T-helper 17 cell (primary cell): ENCODE data around the gene LDLRAD3. TPM values are rescaled to one million over a fixed set of nuclear protein-coding genes. Genes with fewer than 3 reads are reported as not detected.

Source experiments
- ATAC-seq: fragments of 150-1000 bp; cut with Tn5 transposase; 2 replicates; pipeline ENCODE4 v1.10.0; 2021; ENCODE audit warnings: mild to moderate bottlenecking, moderate library complexity
- DNase-seq, 3 donors: peaks; one replicate each; pipeline versions ENCODE4 v3.0.0 to v3.0.0-alpha.2; 2020 to 2021
- H3K9me3 ChIP-seq: one replicate; pipeline ENCODE4 v1.7.0; 2013; ENCODE audit warnings: low read length, mild to moderate bottlenecking; ENCODE audit not compliant: control insufficient read depth, poor library complexity, severe bottlenecking
- H3K27ac Mint-ChIP-seq: one replicate; pipeline ENCODE4 v1.8.0; 2022; ENCODE audit warnings: mild to moderate bottlenecking, moderate library complexity, mixed read lengths
- H3K27me3 Mint-ChIP-seq: one replicate; pipeline ENCODE4 v1.8.0; 2022; ENCODE audit warnings: mixed read lengths
- H3K36me3 Mint-ChIP-seq: one replicate; pipeline ENCODE4 v1.8.0; 2022; ENCODE audit warnings: low read depth, mixed read lengths
- H3K4me1 Mint-ChIP-seq: one replicate; pipeline ENCODE4 v1.8.0; 2022; ENCODE audit warnings: mild to moderate bottlenecking, mixed read lengths
- H3K4me3 Mint-ChIP-seq: one replicate; pipeline ENCODE4 v1.8.0; 2022; ENCODE audit warnings: mild to moderate bottlenecking, moderate library complexity, mixed read lengths
- total RNA-seq, 4 donors: library from RNA in 2 of 4; stranded (reverse) in 2 of 4; gene quantifications; one replicate each; pipeline ENCODE4 v1.2.3 and lab custom pipeline; 2022 to 2026

Gene LDLRAD3
- total RNA-seq, 2 donors from 2014 or later, result 0.42 to 1.4 TPM

DNA sequence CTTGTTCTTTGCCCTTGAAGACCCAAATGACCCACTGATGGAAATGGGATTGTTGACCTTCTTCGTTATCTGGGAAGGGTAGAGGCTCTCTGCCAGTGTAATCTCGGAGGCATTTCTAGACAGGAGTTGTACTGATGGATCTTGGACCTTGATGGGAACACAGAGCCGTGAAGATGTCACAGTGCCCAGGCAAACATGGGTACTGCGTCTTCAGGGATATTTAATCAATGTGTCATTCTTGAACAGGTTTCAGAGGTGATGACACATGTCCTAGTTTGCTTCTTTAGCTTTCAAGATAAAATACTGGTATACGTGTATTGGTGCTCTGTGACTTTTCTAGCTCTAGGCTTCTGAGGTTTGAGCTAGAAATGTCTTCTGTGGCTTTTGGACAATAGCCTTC is 6.2 kb downstream of the LDLRAD3 start:
- ATAC-seq, result no peak
- Mint-ChIP-seq H3K27ac (no peak overlapping the region), H3K4me3 (no peak overlapping the region), H3K36me3 (no peaks in the 10 kb centered on the region), H3K27me3 (peaks cover 57% of the 10 kb centered on the region), H3K4me1 (no peaks in the 10 kb centered on the region)
- no peaks in the 10 kb centered on the region for H3K9me3 ChIP-seq
- no peak for DNase-seq

DNA sequence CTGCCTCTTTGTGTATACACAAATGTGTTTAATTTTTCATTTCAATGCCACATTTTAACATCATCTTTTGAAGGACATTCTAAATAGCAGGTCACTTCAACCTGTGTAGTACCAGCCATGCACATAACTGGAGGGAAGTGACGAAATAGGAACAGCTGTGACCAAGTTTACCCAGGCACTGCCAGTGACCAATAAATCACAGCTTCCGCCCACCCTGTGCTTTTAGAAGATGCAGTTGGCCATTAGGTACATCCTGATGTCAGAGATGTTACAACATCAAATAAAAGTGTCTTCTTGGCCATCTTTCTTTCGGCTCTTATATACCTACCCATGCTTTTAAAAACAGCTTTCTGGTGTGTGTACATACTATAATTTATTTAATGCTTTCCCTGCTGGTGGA is 7.8 kb downstream of the LDLRAD3 start:
- Mint-ChIP-seq H3K36me3 (no peaks in the 10 kb centered on the region), H3K4me3 (no peak overlapping the region), H3K4me1 (no peaks in the 10 kb centered on the region), H3K27ac (no peak overlapping the region), H3K27me3 (peaks cover 41% of the 10 kb centered on the region)
- DNase-seq (no peak), ATAC-seq (no peak)
- H3K9me3 ChIP-seq, result no peaks in the 10 kb centered on the region

DNA sequence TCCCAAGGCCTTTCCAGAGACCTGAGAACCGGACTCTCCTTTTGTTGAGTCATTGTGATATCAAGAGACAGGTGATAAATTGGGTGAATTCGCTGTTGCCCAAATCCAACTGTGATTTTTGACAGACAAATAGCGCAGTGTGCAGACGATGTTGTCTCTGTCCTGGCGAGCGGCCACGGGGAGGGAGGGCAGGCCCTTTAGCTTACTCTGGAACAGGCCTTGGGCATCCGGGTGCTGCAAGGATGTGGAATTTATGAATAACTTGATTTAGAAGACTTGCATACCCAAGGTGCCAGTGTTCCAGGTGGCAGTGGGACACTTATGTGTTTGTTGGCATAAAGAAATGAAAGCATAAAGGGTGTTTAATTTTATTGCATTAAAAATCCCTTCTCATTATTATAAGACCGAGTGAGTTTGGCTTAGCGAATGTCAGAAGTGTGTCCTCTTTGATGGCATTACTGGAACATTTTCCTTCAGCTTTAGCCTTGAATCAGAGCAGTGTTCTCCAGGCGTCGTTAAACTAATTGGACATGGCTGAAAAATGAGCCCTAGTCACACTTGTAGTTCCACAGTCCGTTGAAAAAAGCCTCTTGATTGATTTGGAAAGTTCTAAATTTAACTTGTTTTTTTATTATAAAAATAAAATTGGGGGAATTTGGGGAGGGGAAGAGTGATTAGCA is 9.4 kb downstream of the LDLRAD3 start:
- H3K27me3 Mint-ChIP-seq, result peaks cover 40% of the 10 kb centered on the region
- H3K27ac Mint-ChIP-seq, result no peak overlapping the region
- ATAC-seq (no peak), DNase-seq (no peak)
- H3K36me3 Mint-ChIP-seq, result no peaks in the 10 kb centered on the region
- no peak overlapping the region for H3K4me3 Mint-ChIP-seq
- no peaks in the 10 kb centered on the region for H3K9me3 ChIP-seq
- H3K4me1 Mint-ChIP-seq, result no peaks in the 10 kb centered on the region

DNA sequence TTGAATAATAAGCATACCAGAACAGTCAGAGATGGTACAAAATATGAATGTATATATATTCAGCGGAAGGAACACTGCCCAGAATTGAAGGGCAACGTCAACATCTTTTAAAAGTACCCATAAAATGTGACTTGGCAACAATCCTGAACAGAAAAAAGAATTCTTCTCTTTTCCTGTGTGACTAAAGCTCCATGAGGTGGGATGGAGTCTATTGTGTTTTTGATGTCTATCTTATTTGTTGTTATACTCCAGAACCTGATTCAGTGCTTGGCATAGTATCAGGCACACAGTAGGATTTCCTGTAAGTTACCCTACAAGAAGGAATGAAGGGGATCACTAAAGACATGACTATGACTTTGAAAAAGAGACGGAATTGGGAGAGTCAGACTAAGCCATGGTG is 10.3 kb downstream of the LDLRAD3 start:
- H3K36me3 Mint-ChIP-seq, result no peaks in the 10 kb centered on the region
- peaks cover 34% of the 10 kb centered on the region for H3K27me3 Mint-ChIP-seq
- H3K4me1 Mint-ChIP-seq, result no peaks in the 10 kb centered on the region
- no peak overlapping the region for H3K4me3 Mint-ChIP-seq
- no peak overlapping the region for H3K27ac Mint-ChIP-seq
- H3K9me3 ChIP-seq, result no peaks in the 10 kb centered on the region
- no peak for DNase-seq
- ATAC-seq, result no peak

DNA sequence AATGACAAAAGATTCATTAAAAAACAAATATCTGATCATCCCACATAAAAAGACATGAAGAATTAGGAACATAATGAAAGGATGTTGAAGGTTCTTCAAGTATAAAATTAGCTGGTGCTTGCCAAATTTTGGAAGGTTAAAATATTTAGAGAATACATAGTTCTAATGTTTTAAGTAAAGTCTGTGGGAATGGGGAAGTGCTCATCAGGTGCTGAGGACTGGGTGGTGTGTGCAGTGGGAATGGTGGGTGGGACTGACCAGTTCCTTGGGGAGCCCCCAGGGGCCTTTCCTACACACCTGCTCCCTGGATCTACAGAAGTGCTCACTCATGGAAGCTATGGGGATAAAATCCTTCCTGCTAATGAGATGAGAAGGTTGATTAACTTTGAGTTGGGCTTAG is 11.8 kb downstream of the LDLRAD3 start:
- Mint-ChIP-seq H3K4me3 (no peak overlapping the region), H3K36me3 (no peaks in the 10 kb centered on the region), H3K4me1 (no peaks in the 10 kb centered on the region), H3K27me3 (peaks cover 22% of the 10 kb centered on the region), H3K27ac (no peak overlapping the region)
- H3K9me3 ChIP-seq, result no peaks in the 10 kb centered on the region
- DNase-seq (no peak), ATAC-seq (no peak)

DNA sequence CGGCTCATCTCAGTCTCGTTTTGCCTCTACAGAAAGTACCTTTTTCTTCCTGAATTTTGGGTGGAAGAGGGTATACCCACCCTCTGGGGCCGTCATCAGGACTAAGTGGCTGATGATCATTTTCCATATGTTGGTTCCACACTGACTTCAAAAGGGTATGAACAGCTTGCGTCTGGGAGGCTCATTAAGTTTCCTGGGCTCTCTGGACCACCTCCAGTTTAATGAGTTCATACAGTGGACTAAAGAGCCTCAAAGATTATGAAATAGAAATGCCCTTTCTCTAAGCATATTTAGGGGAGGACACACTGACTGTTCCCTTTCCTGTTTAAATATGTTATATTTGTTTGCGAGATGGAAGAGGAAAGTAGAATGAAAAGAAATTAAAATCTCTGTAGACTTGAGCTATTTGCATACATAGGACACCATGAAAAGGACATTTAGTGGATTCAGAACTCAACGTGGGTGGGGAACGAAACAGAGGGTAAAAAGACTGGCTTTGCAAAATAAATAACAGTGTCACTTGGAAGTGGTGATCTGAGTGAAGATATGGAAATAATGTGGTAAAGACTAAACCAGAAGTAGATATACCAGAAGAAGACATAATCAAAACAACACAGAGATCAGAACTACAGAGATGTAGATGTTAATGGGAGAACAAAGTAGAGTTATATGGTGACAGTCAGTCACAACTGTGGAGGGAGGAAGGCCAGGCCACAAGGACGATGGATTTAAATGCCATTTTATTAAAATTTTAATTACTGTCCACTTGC is 18.7 kb downstream of the LDLRAD3 start:
- no peak for DNase-seq
- Mint-ChIP-seq H3K4me3 (no peak overlapping the region), H3K27me3 (peaks cover 37% of the 10 kb centered on the region), H3K27ac (no peak overlapping the region), H3K4me1 (no peaks in the 10 kb centered on the region), H3K36me3 (peaks cover 2% of the 10 kb centered on the region)
- no peaks in the 10 kb centered on the region for H3K9me3 ChIP-seq
- ATAC-seq, result no peak

DNA sequence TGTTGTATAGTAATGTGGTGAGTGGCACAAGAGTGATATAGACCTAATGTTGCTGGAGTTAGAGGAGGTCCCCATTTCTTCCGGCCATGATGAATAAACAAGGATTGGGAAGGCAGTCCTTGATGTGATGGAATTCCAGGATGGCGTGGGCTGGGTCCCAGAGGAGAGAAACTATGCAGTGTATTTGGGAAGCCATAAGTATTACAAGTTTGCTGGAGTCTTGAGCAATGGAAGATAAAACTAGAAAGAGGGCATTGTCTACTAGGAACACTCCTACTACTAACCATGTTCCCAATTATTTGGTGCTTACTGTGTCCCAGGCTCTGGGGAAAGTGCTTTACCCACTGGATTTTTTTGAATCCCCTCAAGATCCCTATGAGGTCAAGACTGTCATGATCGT is 20.0 kb downstream of the LDLRAD3 start:
- no peaks in the 10 kb centered on the region for H3K9me3 ChIP-seq
- no peaks in the 10 kb centered on the region for H3K4me1 Mint-ChIP-seq
- H3K36me3 Mint-ChIP-seq, result peaks cover 2% of the 10 kb centered on the region
- DNase-seq (no peak), ATAC-seq (no peak)
- H3K27me3 Mint-ChIP-seq, result peaks cover 37% of the 10 kb centered on the region
- no peak overlapping the region for H3K27ac Mint-ChIP-seq
- H3K4me3 Mint-ChIP-seq, result no peak overlapping the region

DNA sequence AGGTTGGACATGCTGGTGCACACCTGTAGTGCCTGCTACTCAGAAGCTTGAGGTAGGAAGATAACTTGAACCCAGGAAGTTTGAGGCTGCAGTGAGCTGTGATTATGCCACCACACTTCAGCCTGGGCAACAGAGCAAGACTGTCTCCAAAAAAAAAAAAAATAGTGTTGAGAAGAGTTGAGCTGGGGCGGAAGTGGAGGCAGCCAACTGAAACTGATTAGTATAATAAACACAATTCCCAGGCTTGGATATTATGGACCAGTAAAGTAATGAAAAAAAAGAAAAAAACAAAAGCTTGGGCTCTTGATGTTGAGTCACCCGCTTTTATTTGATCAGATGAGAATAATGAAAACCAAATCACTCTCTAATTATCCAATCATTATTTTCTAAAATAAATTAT is 21.0 kb downstream of the LDLRAD3 start:
- ATAC-seq, result no peak
- no peak for DNase-seq
- Mint-ChIP-seq H3K36me3 (peaks cover 2% of the 10 kb centered on the region), H3K27ac (no peak overlapping the region), H3K27me3 (peaks cover 37% of the 10 kb centered on the region), H3K4me1 (no peaks in the 10 kb centered on the region), H3K4me3 (no peak overlapping the region)
- H3K9me3 ChIP-seq, result no peaks in the 10 kb centered on the region

DNA sequence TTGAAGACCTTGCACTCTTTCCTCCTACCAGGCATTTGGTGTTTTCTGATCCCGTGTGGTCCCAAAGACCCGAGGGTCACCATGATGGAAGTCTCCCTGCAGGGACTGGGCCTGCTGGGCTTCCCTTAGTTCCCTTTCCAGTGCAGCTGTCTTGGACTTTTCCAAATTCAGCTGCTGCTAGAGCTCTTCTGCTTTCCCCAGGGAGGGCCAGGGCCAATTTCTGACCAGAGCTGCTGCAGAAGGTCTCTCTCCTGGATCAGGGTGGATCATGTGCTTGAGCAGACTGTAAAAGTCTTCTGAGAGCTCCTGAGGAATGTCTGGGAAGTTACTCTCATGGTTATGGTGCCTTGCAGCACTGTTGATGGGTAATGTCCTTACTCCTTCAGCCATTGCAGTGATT is 23.2 kb downstream of the LDLRAD3 start:
- Mint-ChIP-seq H3K4me3 (no peak overlapping the region), H3K27ac (no peak overlapping the region), H3K27me3 (peaks cover 28% of the 10 kb centered on the region), H3K4me1 (no peaks in the 10 kb centered on the region), H3K36me3 (peaks cover 2% of the 10 kb centered on the region)
- H3K9me3 ChIP-seq, result no peaks in the 10 kb centered on the region
- no peak for DNase-seq
- ATAC-seq, result no peak

DNA sequence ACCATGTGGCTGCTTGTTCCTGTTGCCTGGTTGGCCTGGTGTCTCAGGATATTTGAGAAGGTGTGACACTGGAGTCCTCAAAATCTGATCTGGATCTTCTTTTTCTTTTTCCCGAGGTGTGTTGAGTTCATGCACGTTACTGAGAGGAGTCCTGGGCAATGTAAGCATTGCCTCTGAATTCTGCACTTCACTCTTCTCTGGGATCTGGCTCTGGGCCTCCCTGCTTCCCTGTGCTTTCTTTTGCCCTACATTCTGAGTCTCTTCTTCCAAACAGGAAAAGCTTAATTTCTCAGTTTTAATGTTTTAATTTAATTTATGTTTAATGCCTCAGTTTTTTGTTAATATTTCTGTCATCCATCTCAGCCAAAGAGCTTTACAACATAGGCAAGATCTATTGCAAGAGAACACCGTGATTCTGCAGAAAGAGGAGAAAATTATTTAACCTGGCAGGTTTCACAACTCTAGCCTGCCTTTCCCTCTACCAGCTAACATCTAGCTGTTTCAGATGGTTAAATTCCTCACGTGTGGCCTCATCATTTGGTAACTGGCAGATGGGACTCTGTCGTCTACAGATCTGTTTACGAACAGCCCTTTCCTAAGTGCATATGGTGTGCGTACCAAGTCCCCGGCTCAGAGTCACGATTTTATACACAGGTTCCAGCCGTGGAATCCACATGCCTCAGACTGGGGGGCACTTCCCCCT is 24.7 kb downstream of the LDLRAD3 start:
- no peaks in the 10 kb centered on the region for H3K9me3 ChIP-seq
- DNase-seq, result no peak
- H3K4me3 Mint-ChIP-seq, result no peak overlapping the region
- peaks cover 2% of the 10 kb centered on the region for H3K36me3 Mint-ChIP-seq
- H3K27me3 Mint-ChIP-seq, result peaks cover 16% of the 10 kb centered on the region
- no peak for ATAC-seq
- no peak overlapping the region for H3K27ac Mint-ChIP-seq
- H3K4me1 Mint-ChIP-seq, result no peaks in the 10 kb centered on the region

DNA sequence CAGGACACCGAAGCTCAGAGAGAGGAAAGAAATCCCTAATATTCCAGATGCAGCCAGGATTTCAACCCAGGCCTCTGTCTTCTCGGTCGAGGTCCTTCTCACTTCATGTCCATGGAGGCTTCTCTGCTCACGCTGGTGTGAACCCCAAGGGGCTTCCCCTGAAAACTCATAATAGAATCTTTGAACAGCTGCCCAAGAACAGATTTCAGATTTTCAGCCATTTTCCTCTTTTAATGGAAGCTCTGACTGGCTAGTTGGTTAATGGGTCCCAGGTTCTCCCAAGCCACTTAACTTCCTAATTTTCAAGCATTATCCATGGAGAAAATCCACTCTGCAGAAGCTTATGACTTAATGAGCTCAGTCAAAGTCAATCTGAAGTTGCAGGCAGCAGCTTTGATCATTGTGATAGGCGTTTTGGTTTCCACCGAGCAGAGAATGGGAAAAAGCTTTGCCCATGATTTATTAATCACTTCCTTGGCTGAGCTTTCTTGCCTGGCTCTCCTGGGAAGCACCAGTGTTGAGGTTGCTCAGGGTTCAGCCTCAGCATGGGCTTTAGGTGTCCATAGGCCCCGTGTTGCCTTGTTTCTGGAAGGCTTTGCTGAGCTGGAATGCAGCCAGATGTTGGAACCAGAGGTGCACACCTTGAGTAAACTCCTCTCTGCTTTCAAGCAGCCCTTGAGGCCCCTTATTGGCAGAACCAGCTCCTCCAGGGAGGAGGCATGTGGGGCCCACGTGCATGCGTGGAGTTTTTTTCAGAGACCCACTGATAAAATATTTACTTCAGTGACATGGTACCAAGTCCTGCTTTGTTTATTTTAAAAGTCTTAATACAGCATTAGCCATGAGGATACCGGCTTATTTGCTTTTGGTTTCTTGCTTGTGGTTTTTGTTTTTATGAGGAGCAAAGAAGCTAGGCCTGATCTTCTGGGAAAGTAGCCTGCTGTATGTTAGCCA is 25.5 kb downstream of the LDLRAD3 start:
- Mint-ChIP-seq H3K4me1 (no peaks in the 10 kb centered on the region), H3K36me3 (no peaks in the 10 kb centered on the region), H3K27me3 (peaks cover 8% of the 10 kb centered on the region), H3K27ac (no peak overlapping the region), H3K4me3 (no peak overlapping the region)
- ATAC-seq, result no peak
- no peak for DNase-seq
- no peaks in the 10 kb centered on the region for H3K9me3 ChIP-seq

DNA sequence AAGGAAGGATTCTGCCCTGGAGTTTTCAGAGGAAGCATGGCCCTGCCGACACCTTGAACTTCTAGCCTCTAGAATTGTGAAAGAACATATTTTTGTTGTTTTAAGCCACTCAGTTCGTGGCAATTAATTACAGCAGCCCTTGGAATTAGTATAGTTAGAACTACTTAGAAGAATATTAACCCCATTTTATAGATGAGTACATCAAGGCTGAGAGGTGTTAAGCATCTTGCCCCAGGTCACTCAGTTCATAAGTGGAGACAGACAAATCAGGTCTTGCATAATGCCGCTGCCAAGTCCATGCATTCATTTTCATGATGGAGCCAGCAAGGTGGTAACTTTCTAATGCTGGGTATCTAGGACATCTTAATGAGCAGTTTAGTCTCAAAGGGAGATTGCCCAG is 26.6 kb downstream of the LDLRAD3 start:
- no peaks in the 10 kb centered on the region for H3K36me3 Mint-ChIP-seq
- no peaks in the 10 kb centered on the region for H3K9me3 ChIP-seq
- H3K4me1 Mint-ChIP-seq, result no peaks in the 10 kb centered on the region
- no peak for ATAC-seq
- DNase-seq, result no peak
- no peak overlapping the region for H3K27ac Mint-ChIP-seq
- H3K4me3 Mint-ChIP-seq, result no peak overlapping the region
- peaks cover 1% of the 10 kb centered on the region for H3K27me3 Mint-ChIP-seq
